GM23248 (cell line): Measurements from ENCODE around the gene KMT5B.

ENCODE experiments used
- EZH2 ChIP-seq: fragments of 200-600 bp; sonication (generic); IDR thresholded peaks from 2 replicates; pipeline ENCODE4 v1.6.1; 2018; ENCODE audit warnings: antibody characterized with exemption, mild to moderate bottlenecking; ENCODE audit not compliant: insufficient read depth, poor library complexity, severe bottlenecking
- EZH2phosphoT487 ChIP-seq: fragments of 200-600 bp; sonication (generic); IDR thresholded peaks from 2 replicates; pipeline ENCODE4 v1.6.1; 2018; ENCODE audit warnings: antibody characterized with exemption, moderate library complexity, mild to moderate bottlenecking, low read depth; ENCODE audit not compliant: insufficient read depth

GRCh38 chr11:68150037-68150436 is 63.1 kb downstream of the KMT5B start:
- TF ChIP-seq EZH2phosphoT487 = no peak
- TF ChIP-seq EZH2 = no peak
